Endometrium (tissue), 2 donors: ENCODE data around the gene MICAL1.
A peak's percentile ranks its signal among the peaks of the same experiment; 100 is the strongest.

Experiments
- FAIRE-seq: peaks from 2 replicates; lab custom pipeline; 2012; peaks lifted over from hg19 to GRCh38; lab: Jason Lieb, UNC
- donor health status: control.
- donor health status: control.

Gene MICAL1

GRCh38 chr6:109455437-109456110, at the start of gene MICAL1:
Gene MICAL1, minus strand, starts transcription at chr6:109455772. Its CDS starts 1,576 bp downstream, at chr6:109454196.
- no peak for FAIRE-seq

- no peak for FAIRE-seq
Observed at GRCh38 chr6:109503327-109504224, 48.0 kb upstream of the MICAL1 start.

- no peak for FAIRE-seq
Observed at GRCh38 chr6:109498936-109499335, 43.4 kb upstream of the MICAL1 start.

- no peak for FAIRE-seq
Observed at GRCh38 chr6:109498052-109498451, 42.5 kb upstream of the MICAL1 start.

- FAIRE-seq, result peak; percentile 72
Observed at GRCh38 chr6:109496036-109496772, 40.6 kb upstream of the MICAL1 start.

- FAIRE-seq, result no peak
Observed at GRCh38 chr6:109493865-109494264, 38.3 kb upstream of the MICAL1 start.

GRCh38 chr6:109491207-109491938, 35.8 kb upstream of the MICAL1 start:
- FAIRE-seq, result no peak

GRCh38 chr6:109490713-109491112, 35.1 kb upstream of the MICAL1 start:
- no peak for FAIRE-seq

GRCh38 chr6:109488001-109488400, 32.4 kb upstream of the MICAL1 start:
- no peak for FAIRE-seq

GRCh38 chr6:109486068-109486467, 30.5 kb upstream of the MICAL1 start:
- no peak for FAIRE-seq

- FAIRE-seq, result no peak
Observed at GRCh38 chr6:109485266-109485935, 29.8 kb upstream of the MICAL1 start.

- no peak for FAIRE-seq
Observed at GRCh38 chr6:109484122-109484521, 28.6 kb upstream of the MICAL1 start.

- FAIRE-seq, result no peak
Observed at GRCh38 chr6:109483735-109484057, 28.1 kb upstream of the MICAL1 start.

GRCh38 chr6:109482905-109483734, 27.5 kb upstream of the MICAL1 start, which contains the start of gene ZBTB24:
Gene ZBTB24, minus strand, starts transcription at chr6:109483219. Its CDS starts 1,193 bp downstream, at chr6:109482026.
- no peak for FAIRE-seq

- no peak for FAIRE-seq
Observed at GRCh38 chr6:109480993-109481480, 25.5 kb upstream of the MICAL1 start.

- no peak for FAIRE-seq
Observed at GRCh38 chr6:109478841-109479624, 23.5 kb upstream of the MICAL1 start.

- no peak for FAIRE-seq
Observed at GRCh38 chr6:109478222-109478805, 22.7 kb upstream of the MICAL1 start.

- no peak for FAIRE-seq
Observed at GRCh38 chr6:109477725-109478124, 22.2 kb upstream of the MICAL1 start.

- no peak for FAIRE-seq
Observed at GRCh38 chr6:109477184-109477583, 21.6 kb upstream of the MICAL1 start.
